BLaER1 (cell line): ENCODE results near the gene CD276.

ENCODE experiments used
- H3K27ac ChIP-seq: shearing (Covaris generic); formaldehyde crosslinking; 2 replicates; pipeline ENCODE4 v1.8.1; 2022
- H3K27me3 ChIP-seq: shearing (Covaris generic); formaldehyde crosslinking; 2 replicates; pipeline ENCODE4 v1.8.1; 2022
- H3K36me3 ChIP-seq: shearing (Covaris generic); formaldehyde crosslinking; 2 replicates; pipeline ENCODE4 v1.8.1; 2022
- H3K4me1 ChIP-seq: shearing (Covaris generic); formaldehyde crosslinking; 2 replicates; pipeline ENCODE4 v1.8.1; 2022
- H3K4me2 ChIP-seq: shearing (Covaris generic); formaldehyde crosslinking; 2 replicates; pipeline ENCODE4 v1.8.1; 2022
- H3K4me3 ChIP-seq: shearing (Covaris generic); formaldehyde crosslinking; 2 replicates; pipeline ENCODE4 v1.8.1; 2022
- H3K9ac ChIP-seq: shearing (Covaris generic); formaldehyde crosslinking; 2 replicates; pipeline ENCODE4 v1.8.1; 2022
- H3K9me3 ChIP-seq: shearing (Covaris generic); formaldehyde crosslinking; 2 replicates; pipeline ENCODE4 v1.8.1; 2022
- H4K20me1 ChIP-seq: shearing (Covaris generic); formaldehyde crosslinking; 2 replicates; pipeline ENCODE4 v1.8.1; 2022
- Cebpa-rat ChIP-seq: shearing (Covaris generic); IDR thresholded peaks from 2 replicates; pipeline ENCODE4 v1.8.1; 2022

CD276 gene

DNA sequence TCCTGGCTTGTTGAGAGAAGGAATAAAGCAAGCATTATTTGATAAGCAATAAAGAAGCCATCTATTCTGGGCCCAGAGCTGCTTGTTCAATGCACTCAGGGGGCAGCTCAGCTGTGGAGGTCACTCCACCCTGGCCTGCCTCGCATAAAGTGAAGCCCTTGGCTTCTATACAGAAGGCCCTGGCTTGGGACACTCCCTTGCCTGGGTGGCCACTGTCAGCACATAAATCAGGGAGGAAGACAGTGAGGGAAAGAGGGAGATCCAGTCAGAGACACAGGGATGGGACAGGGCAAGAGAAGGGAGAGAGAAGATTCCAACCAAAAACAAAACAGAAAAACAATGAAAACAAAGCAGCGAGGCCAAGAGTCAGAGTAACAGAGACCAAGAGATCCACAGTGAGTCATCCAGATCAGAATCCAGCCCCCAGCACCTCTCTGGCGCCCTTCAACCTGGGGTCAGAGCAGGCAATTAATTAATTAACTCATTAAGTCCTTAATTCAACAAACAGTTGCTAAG is 57.2 kb downstream of the CD276 start:
- no peaks in the 10 kb centered on the region; the same call in 1 of the 2 replicates for H4K20me1 ChIP-seq
- H3K4me1 ChIP-seq = peaks cover 11% of the 10 kb centered on the region
- no peak overlapping the region for H3K27ac ChIP-seq
- no peaks in the 10 kb centered on the region for H3K36me3 ChIP-seq
- H3K27me3 ChIP-seq = no peaks in the 10 kb centered on the region
- H3K9me3 ChIP-seq = no peaks in the 10 kb centered on the region
- H3K4me3 ChIP-seq = no peak overlapping the region
- H3K4me2 ChIP-seq = no peak overlapping the region
- H3K9ac ChIP-seq = no peak overlapping the region
- TF ChIP-seq Cebpa-rat = no peak

DNA sequence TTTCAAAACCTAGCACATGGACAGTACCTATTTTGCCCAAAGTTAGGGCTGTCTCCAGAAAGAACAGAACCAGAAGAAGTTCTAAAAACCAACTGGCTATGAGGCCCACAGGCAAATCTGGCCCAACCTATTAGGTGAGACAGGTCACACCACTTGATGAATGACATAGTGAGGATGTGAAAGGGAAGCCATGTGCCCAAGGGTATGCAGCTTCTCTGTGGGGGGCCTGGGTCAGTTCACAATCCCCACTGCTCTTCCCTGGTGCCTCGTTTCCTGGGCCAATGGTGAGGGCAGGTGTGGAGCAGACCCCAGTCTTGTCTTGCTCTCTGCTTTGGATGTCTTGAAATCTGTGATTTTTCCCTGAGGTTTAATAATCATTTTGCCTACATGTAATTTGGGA is 60.1 kb downstream of the CD276 start:
- Histone ChIP-seq H3K4me2 (no peak overlapping the region), H3K27ac (no peak overlapping the region), H4K20me1 (no peaks in the 10 kb centered on the region; the same call in 1 of the 2 replicates), H3K4me3 (no peak overlapping the region), H3K9ac (no peak overlapping the region), H3K9me3 (no peaks in the 10 kb centered on the region), H3K4me1 (peaks cover 11% of the 10 kb centered on the region), H3K36me3 (no peaks in the 10 kb centered on the region), H3K27me3 (peaks cover 15% of the 10 kb centered on the region)
- TF ChIP-seq Cebpa-rat = no peak

- peaks cover 23% of the 10 kb centered on the region for H3K27me3 ChIP-seq
- peaks cover 11% of the 10 kb centered on the region for H3K4me1 ChIP-seq
- no peak overlapping the region for H3K9ac ChIP-seq
- no peak for TF ChIP-seq Cebpa-rat
- no peaks in the 10 kb centered on the region for H3K36me3 ChIP-seq
- no peak overlapping the region for H3K4me2 ChIP-seq
- H3K27ac ChIP-seq = no peak overlapping the region
- H3K9me3 ChIP-seq = no peaks in the 10 kb centered on the region
- H4K20me1 ChIP-seq = no peaks in the 10 kb centered on the region; the same call in 1 of the 2 replicates
- H3K4me3 ChIP-seq = no peak overlapping the region
Observed at GRCh38 chr15:73745073-73745472, 60.9 kb downstream of the CD276 start.

DNA sequence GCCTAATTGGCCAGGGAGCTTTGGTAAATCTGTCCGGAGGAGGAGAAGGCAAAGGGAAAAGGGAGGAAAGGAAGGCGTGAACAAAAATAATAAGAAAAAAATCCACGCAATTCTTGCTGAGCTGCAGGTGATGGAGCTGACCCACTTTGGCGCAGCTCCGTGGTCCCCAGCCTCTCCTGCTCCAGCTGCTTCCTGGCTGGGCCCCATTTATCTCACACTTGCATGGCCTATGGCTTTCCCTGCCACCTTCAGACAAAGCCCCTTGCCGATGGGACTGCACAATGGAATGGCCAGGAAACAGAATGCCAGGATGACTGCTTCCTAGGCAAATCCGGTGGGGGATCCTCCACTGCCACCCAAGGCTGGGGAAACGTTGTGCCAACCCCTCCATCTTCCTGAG is 62.1 kb downstream of the CD276 start:
- Histone ChIP-seq H3K9me3 (no peaks in the 10 kb centered on the region), H3K4me2 (no peak overlapping the region), H3K9ac (no peak overlapping the region), H3K27me3 (peaks cover 35% of the 10 kb centered on the region), H3K27ac (no peak overlapping the region), H3K4me1 (peaks cover 12% of the 10 kb centered on the region), H3K36me3 (no peaks in the 10 kb centered on the region), H4K20me1 (peaks cover 2% of the 10 kb centered on the region; the same call in 1 of the 2 replicates), H3K4me3 (no peak overlapping the region)
- TF ChIP-seq Cebpa-rat = no peak

DNA sequence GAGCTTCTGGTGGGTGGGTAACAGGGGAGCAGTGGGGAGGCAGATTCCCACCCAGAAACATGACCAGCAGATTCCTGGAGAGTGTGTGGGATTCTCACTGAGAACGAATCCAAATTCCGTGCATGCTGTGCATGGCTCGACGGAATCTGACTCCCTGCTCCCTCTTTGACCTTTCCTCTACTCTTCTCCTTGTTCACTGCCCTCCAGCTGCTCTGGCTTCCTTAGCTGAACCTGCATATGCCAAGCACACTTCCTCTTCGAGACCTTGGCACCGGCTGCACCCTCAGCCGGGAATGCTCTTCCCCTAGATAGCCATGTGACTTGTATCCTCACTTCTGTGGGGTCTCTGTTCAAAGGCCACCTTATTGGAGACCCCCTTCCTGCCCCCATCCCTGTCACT is 62.7 kb downstream of the CD276 start:
- peaks cover 5% of the 10 kb centered on the region for H4K20me1 ChIP-seq
- H3K9ac ChIP-seq = no peak overlapping the region

GRCh38 chr15:73747847-73748590 is 63.8 kb downstream of the CD276 start:
- peaks cover 52% of the 10 kb centered on the region for H3K27me3 ChIP-seq
- H3K36me3 ChIP-seq = no peaks in the 10 kb centered on the region
- H3K27ac ChIP-seq = no peak overlapping the region
- H3K9ac ChIP-seq = no peak overlapping the region
- H3K4me1 ChIP-seq = peaks cover 20% of the 10 kb centered on the region
- no peak overlapping the region for H3K4me3 ChIP-seq
- H3K9me3 ChIP-seq = no peaks in the 10 kb centered on the region
- H3K4me2 ChIP-seq = no peak overlapping the region
- TF ChIP-seq Cebpa-rat = no peak
- peaks cover 13% of the 10 kb centered on the region for H4K20me1 ChIP-seq

More for the DNA sequence above, 62.7 kb downstream of the CD276 start:
- peaks cover 16% of the 10 kb centered on the region for H3K4me1 ChIP-seq
- peaks cover 41% of the 10 kb centered on the region for H3K27me3 ChIP-seq
- TF ChIP-seq Cebpa-rat = no peak
- H3K27ac ChIP-seq = no peak overlapping the region
- H3K9me3 ChIP-seq = no peaks in the 10 kb centered on the region
- no peak overlapping the region for H3K4me3 ChIP-seq
- no peaks in the 10 kb centered on the region for H3K36me3 ChIP-seq
- no peak overlapping the region for H3K4me2 ChIP-seq

DNA sequence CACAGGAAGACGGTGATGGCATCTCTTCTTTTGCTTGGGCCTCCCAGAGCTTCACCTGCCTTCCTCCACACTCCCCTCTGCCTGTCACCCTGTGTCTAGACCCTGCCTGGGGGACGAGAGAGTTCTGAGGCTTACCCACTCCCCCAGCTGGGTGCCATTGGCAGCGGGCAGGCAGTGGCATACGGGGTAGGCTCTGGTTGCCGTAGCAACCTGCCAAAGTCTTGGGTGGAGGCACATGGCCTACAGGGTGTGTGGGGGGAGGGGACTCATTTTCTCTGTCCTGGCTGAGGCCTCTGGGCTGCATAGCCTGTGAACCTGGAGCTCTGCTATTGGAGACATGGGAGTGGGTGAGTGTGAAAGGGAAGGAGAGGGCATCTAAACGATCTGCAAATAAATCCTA is 64.5 kb downstream of the CD276 start:
- no peak overlapping the region for H3K4me3 ChIP-seq
- peaks cover 13% of the 10 kb centered on the region for H3K4me1 ChIP-seq
- no peak overlapping the region for H3K4me2 ChIP-seq
- H3K9ac ChIP-seq = no peak overlapping the region
- H3K27ac ChIP-seq = no peak overlapping the region
- H4K20me1 ChIP-seq = peaks cover 19% of the 10 kb centered on the region
- H3K27me3 ChIP-seq = peaks cover 60% of the 10 kb centered on the region
- TF ChIP-seq Cebpa-rat = no peak
- H3K9me3 ChIP-seq = no peaks in the 10 kb centered on the region
- H3K36me3 ChIP-seq = no peaks in the 10 kb centered on the region

DNA sequence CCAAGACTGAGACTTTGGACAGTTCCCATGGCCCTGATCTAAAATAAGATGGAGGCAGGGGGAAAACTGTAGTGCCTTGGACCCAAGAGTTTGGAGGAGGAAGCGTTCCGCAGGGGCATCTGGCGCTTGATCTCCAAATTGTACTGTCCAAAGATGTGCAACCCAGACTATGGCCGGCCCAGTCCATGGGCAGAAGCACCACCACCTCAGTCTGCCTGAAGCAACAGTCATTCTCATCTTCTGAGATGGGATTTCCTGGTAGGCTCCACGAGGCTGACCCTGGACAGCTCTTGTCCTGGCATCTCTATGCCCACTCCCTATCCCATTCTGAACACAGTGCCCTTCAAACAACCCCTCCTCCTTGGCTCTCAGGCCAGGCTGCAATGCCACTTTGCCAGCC is 65.3 kb downstream of the CD276 start:
- H3K9ac ChIP-seq = no peak overlapping the region
- no peak overlapping the region for H3K4me2 ChIP-seq
- no peak overlapping the region for H3K4me3 ChIP-seq
- H4K20me1 ChIP-seq = peaks cover 24% of the 10 kb centered on the region
- H3K9me3 ChIP-seq = no peaks in the 10 kb centered on the region
- H3K36me3 ChIP-seq = no peaks in the 10 kb centered on the region
- H3K27ac ChIP-seq = no peak overlapping the region
- TF ChIP-seq Cebpa-rat = no peak
- H3K4me1 ChIP-seq = peaks cover 13% of the 10 kb centered on the region
- H3K27me3 ChIP-seq = peaks cover 68% of the 10 kb centered on the region

DNA sequence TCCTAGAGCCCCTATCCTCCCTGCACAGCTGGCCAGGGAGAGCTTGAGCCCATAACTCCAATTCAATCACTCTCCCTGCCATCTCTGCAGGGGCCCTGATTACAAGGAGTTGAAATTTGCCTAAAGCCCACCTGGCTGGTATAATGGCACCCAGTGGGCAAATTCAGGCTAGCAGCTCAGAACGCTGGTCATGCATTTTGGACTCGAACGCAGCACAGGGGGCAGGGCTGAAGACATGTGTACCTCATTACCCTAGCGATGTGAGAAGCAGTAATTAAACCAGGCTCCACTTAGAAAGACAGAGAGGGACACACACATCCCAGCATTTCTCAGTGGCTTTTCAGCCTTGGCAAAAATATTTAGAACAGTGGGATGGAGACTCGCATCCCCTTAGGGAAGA is 65.8 kb downstream of the CD276 start:
- no peaks in the 10 kb centered on the region for H3K9me3 ChIP-seq
- TF ChIP-seq Cebpa-rat = no peak
- no peak overlapping the region for H3K4me3 ChIP-seq
- no peak overlapping the region for H3K4me2 ChIP-seq
- peaks cover 72% of the 10 kb centered on the region for H3K27me3 ChIP-seq
- H3K27ac ChIP-seq = no peak overlapping the region
- H3K9ac ChIP-seq = no peak overlapping the region
- H3K4me1 ChIP-seq = peaks cover 13% of the 10 kb centered on the region
- H3K36me3 ChIP-seq = no peaks in the 10 kb centered on the region
- H4K20me1 ChIP-seq = peaks cover 24% of the 10 kb centered on the region

GRCh38 chr15:73750438-73750837 is 66.3 kb downstream of the CD276 start:
- Histone ChIP-seq H3K4me2 (no peak overlapping the region), H3K9me3 (no peaks in the 10 kb centered on the region), H3K4me1 (peaks cover 13% of the 10 kb centered on the region), H4K20me1 (peaks cover 24% of the 10 kb centered on the region), H3K27me3 (peaks cover 75% of the 10 kb centered on the region), H3K4me3 (no peak overlapping the region), H3K36me3 (no peaks in the 10 kb centered on the region), H3K9ac (no peak overlapping the region), H3K27ac (no peak overlapping the region)
- TF ChIP-seq Cebpa-rat = no peak

DNA sequence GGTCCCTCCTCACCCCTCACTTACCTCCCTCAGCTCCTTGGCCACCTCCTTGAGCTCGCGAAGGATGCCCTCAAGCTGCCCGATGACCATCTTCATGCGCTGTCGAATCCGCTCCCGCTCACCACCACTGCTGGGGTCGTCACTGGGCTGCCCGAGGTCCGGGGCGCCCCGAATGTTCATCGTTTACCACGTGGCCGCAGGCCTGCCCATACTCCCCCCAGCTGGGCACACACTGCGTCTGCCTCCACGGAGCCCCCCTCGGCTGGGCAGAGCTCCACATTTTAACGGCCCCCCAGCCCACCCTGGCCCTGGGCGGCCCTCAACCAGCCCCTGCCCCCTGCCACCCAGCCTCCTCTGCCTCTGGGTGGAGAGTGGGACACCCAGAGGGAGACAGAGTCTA is 66.8 kb downstream of the CD276 start:
- Histone ChIP-seq H3K4me2 (no peak overlapping the region), H4K20me1 (peaks cover 24% of the 10 kb centered on the region), H3K4me3 (no peak overlapping the region), H3K27me3 (peaks cover 80% of the 10 kb centered on the region), H3K9ac (no peak overlapping the region), H3K4me1 (peaks cover 13% of the 10 kb centered on the region), H3K9me3 (no peaks in the 10 kb centered on the region), H3K27ac (no peak overlapping the region), H3K36me3 (no peaks in the 10 kb centered on the region)
- no peak for TF ChIP-seq Cebpa-rat
